Measurements from ENCODE around the gene ZP3.
"Not testable (repeated sequence)": the region's sequence is repeated elsewhere in the genome, so short reads cannot be mapped to it uniquely, and the experiment has no call there.

The ZP3 gene

DNA sequence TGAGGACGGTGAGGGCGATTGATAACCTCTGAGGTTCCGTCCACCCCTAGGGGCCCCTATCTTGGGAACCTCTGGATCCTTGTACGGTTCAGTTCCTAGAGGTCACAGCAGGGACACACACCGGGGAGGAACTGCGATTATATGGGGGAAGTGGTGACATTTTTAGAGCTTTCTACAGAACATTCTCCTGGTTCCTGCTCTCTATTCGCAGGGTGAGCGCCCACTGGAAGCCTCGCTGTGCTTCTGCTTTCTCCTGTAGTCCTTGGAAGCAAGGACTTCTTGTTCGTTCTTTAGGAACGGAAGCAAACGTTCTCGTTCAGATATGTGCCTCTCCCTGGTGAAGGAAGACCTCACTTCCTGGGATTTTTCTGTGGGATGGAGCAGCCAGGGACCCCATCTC is 63.2 kb downstream of the ZP3 start:
- DNase-seq = not testable (repeated sequence)

All from activated T-cell treated with anti-CD3 and anti-CD28 coated beads, Interleukin-2, amount 50 U/mL, for 1 hour (primary cell).